HUES6 (cell line): ENCODE measurements around the gene ABLIM3.

Source experiments
- H3K27ac ChIP-seq: 2 replicates; pipeline ENCODE4 v1.7.0; 2013; ENCODE audit warnings: low read depth, mild to moderate bottlenecking, low read length, inconsistent platforms
- H3K27me3 ChIP-seq: 2 replicates; pipeline ENCODE4 v1.6.1; 2013; ENCODE audit warnings: low read length; ENCODE audit not compliant: control insufficient read depth, insufficient read depth
- H3K36me3 ChIP-seq: 2 replicates; pipeline ENCODE4 v1.6.1; 2013; ENCODE audit warnings: low read length; ENCODE audit not compliant: control insufficient read depth, insufficient read depth
- H3K4me1 ChIP-seq: 2 replicates; pipeline ENCODE4 v1.6.1; 2013; ENCODE audit warnings: low read length; ENCODE audit not compliant: control insufficient read depth, insufficient read depth
- H3K4me3 ChIP-seq: 2 replicates; pipeline ENCODE4 v1.5.1; 2013; ENCODE audit warnings: low read depth, low read length
- H3K9ac ChIP-seq: one replicate; pipeline ENCODE4 v1.6.1; 2013; ENCODE audit warnings: mild to moderate bottlenecking, low read length
- H3K9me3 ChIP-seq: 2 replicates; pipeline ENCODE4 v1.6.1; 2013; ENCODE audit warnings: low read depth, low read length; ENCODE audit not compliant: control insufficient read depth, insufficient read depth

The ABLIM3 gene

DNA sequence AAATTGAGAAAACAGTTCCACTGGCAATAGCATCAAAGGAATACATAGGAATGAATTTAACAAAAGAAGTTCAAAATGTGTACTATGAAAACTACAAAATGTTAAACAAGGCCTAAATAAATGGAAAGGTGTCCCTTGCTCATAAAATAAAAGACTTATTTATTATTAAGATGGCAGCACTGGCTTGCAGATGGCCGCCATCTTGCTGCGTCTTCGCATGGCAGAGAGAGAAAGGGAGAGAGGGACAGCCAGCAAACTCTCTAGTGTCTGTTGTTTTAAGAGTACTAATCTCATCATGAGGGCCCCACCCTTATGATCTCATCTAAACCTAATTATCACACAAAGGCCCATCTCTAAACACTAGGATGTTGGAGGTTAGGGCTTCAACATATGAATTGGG lies 47.1 kb downstream of the ABLIM3 start:
- no peaks in the 10 kb centered on the region for H3K9me3 ChIP-seq
- H3K4me3 ChIP-seq: no peak overlapping the region
- no peaks in the 10 kb centered on the region for H3K27me3 ChIP-seq
- no peak overlapping the region for H3K27ac ChIP-seq
- no peaks in the 10 kb centered on the region for H3K36me3 ChIP-seq
- H3K4me1 ChIP-seq: no peaks in the 10 kb centered on the region
- no peak overlapping the region for H3K9ac ChIP-seq

DNA sequence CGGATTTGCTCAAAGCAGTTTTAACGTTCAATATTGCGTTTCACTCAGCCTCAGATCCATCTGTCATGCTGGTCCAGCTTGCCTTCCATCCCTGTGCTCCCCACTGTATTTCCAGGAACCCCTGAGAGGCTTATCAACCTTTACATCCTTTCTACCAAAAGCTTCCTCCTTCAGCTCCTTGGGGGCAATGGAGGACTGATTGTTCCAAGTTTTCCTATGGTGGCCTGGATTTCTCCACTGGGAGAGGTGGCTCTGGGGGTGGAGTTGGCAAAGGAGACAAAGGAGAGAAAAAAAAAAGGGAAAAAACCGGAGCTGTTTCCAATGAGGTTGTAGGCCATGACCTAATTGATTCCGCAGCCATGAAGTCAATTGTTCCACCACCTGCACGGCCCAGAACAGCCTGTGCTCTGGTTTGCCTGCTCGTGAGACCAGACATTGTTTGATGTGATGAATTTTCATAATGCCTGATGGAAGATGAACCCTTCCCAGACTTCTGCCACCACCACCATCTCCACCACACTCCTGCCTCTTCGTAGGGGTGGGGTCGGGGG lies 54.1 kb downstream of the ABLIM3 start:
- Histone ChIP-seq H3K27me3 (no peaks in the 10 kb centered on the region), H3K4me3 (no peak overlapping the region), H3K36me3 (no peaks in the 10 kb centered on the region), H3K9ac (no peak overlapping the region), H3K9me3 (no peaks in the 10 kb centered on the region), H3K27ac (no peak overlapping the region), H3K4me1 (no peaks in the 10 kb centered on the region)

DNA sequence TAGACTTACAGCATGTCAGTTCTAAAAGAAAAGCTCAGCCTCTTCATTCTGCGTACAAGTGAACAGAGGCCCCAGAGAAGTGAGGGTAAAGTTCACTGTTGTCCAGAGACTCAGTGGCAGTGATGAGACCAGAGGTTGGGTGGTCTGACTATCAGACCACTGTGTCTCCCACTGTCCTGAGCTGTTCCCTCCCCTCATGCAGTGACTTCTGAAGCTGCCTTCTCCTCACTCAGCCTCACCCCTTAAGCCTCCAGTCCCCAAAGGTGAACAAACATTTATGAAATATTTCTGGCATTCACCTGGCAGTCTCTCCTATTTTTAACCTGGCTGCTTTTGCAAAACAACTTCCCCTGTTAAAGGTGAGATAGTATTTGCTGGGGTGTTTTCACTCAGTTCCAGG lies 54.7 kb downstream of the ABLIM3 start:
- no peak overlapping the region for H3K27ac ChIP-seq
- no peaks in the 10 kb centered on the region for H3K36me3 ChIP-seq
- no peak overlapping the region for H3K4me3 ChIP-seq
- H3K9ac ChIP-seq: no peak overlapping the region
- no peaks in the 10 kb centered on the region for H3K27me3 ChIP-seq
- no peaks in the 10 kb centered on the region for H3K9me3 ChIP-seq
- H3K4me1 ChIP-seq: no peaks in the 10 kb centered on the region

DNA sequence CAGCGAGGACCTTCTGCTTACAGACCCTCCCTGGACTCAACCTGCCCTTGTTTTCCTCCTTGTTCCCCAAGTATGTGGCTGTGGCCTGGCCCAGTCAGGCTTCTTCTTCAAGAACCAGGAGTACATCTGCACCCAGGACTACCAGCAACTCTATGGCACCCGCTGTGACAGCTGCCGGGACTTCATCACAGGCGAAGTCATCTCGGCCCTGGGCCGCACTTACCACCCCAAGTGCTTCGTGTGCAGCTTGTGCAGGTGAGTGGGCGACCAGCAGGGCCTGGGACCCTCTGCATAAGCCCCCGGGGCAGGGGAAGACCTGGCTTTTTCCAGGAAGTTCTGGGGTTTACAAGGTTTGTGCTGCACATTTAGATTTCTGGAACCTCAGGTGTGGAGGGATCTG lies 56.9 kb downstream of the ABLIM3 start:
- Histone ChIP-seq H3K36me3 (no peaks in the 10 kb centered on the region), H3K9ac (no peak overlapping the region), H3K9me3 (no peaks in the 10 kb centered on the region), H3K4me3 (no peak overlapping the region), H3K27ac (no peak overlapping the region), H3K27me3 (no peaks in the 10 kb centered on the region), H3K4me1 (no peaks in the 10 kb centered on the region)

DNA sequence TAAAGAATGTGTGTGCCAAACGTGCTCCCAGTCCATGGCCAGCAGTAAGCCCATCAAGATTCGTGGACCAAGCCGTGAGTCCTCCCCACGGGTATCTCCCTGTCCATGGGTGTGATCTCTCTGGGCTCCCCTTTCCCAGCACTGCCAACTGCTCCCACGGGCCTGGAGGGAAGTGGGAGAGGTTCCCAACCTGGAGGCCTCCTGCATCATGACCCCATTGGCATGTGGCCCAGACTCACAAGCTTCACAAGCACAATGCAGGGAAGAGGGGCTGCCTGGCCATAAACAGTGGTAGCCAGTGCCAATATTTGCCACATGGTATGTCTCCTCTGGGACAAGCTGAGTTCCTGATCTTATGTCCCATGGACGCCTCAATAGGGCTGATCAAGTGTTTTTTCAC lies 59.1 kb downstream of the ABLIM3 start:
- H3K9me3 ChIP-seq: no peaks in the 10 kb centered on the region
- H3K4me1 ChIP-seq: no peaks in the 10 kb centered on the region
- H3K36me3 ChIP-seq: no peaks in the 10 kb centered on the region
- no peak overlapping the region for H3K4me3 ChIP-seq
- no peak overlapping the region for H3K9ac ChIP-seq
- H3K27ac ChIP-seq: no peak overlapping the region
- H3K27me3 ChIP-seq: no peaks in the 10 kb centered on the region

DNA sequence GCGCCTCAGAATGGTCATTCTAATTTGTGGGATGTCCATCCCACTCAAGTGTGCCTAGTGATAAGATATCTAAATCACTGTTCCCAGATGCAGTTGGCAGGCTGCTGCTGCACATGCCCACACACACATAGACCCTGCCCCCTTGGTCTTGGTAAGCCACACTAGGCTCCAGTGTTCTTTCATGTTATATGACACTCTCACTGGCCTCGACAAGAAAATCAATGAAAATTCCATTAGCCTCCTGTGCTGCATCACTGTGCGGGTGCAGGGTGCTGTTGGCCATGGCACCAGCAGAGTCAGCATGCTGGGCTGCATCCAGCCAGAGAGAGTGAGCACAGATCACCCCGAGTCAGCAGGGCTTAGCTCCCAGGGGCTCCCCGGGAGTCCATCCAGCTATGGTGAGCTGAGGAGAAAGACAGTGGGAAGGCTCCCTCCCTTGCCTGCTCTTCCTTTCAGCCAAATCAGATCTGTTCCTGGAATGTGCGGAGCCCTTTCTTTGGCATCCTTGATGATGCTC lies 59.9 kb downstream of the ABLIM3 start:
- no peaks in the 10 kb centered on the region for H3K36me3 ChIP-seq
- H3K4me1 ChIP-seq: no peaks in the 10 kb centered on the region
- H3K4me3 ChIP-seq: no peak overlapping the region
- no peaks in the 10 kb centered on the region for H3K27me3 ChIP-seq
- H3K27ac ChIP-seq: no peak overlapping the region
- H3K9me3 ChIP-seq: no peaks in the 10 kb centered on the region
- H3K9ac ChIP-seq: no peak overlapping the region

DNA sequence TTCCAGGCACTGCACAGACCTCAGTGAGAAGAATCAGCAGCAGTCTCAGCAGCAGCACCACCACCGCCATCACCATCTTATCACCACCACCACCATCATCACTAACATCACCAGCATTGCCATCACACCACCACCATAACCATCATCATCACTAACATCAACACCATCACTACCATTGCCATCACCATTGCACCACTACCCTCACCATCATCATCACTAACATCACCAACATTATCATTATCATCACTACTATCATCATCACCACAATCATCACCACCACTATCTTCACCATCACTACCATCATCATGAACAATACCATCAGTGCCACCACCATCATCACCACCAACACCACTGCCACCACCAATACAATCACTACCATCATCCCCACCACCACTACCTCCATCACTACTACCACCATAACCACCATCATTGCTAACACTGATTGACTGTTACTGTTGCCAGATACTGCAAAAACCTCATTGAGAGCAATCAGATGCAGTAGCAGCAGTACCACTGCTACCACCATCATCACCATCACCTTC lies 61.7 kb downstream of the ABLIM3 start:
- Histone ChIP-seq H3K27me3 (no peaks in the 10 kb centered on the region), H3K9me3 (no peaks in the 10 kb centered on the region), H3K4me3 (no peak overlapping the region), H3K27ac (no peak overlapping the region), H3K4me1 (no peaks in the 10 kb centered on the region), H3K36me3 (no peaks in the 10 kb centered on the region), H3K9ac (no peak overlapping the region)

DNA sequence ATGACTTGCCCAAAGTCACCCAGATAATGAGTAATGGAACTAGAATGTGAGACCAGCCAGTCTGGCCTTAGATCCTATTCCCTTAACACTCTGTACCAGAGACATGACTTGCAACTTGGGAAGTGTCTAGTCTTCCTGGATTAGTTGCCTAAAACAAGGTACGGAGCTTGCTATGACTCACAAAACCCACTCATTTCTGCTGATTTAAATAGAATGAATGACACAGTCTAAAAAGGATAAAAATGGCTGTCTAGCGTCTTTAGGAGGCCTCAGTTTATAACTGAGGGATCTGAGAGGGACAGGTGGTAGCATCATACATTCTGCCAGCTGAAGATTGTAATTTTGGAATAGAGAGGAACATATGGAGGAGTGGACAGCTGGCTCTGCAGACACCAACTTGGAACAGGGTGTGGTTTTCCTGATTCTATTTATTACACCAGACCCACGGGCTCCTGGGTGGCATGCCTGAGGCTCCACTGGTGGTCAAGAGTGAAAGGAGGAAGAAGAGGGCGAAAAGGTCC lies 62.7 kb downstream of the ABLIM3 start:
- no peaks in the 10 kb centered on the region for H3K9me3 ChIP-seq
- H3K4me1 ChIP-seq: no peaks in the 10 kb centered on the region
- no peaks in the 10 kb centered on the region for H3K27me3 ChIP-seq
- no peak overlapping the region for H3K9ac ChIP-seq
- no peaks in the 10 kb centered on the region for H3K36me3 ChIP-seq
- no peak overlapping the region for H3K27ac ChIP-seq
- no peak overlapping the region for H3K4me3 ChIP-seq

DNA sequence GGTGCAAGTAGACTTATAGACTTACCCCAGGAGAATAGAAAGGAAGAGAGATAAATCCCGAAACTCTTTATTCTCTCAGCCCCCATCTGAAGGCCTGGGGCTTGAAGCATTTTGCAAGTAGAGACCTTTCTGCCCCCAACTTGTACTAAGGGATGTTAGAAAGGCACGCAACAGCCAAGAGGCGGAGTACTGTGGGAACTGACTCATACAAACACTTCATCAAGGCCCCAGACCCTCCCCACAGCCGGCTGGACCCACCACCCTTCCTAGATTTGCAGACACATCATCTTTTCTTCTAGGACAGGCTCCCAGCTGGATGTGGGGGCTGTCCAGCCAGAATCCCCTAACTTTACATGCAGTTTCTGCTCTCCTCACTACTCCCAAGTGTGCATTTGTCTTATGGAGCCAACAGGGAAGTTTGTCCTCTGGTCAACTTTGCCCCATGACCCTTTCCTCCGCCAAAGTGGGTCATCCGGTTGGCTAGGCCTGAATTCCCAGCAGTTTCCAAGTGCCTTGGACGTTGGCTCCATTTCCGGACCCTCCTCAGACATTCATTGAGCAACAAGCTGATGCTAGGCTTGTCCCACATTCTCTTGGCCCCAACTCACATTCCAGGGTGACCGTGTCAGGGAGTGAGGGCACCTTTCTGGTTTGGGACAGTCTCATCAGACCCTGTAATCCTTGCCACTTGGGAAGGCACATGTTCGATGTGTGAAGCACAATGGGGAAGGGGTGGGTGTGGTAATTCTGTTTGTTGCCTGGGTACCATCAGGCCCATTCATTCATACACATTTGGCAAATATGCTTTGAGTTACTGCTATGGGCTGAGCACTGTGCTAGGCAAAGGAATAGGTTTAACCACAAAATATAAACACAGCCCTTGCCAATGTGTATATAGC lies 64.6 kb downstream of the ABLIM3 start:
- Histone ChIP-seq H3K27me3 (no peaks in the 10 kb centered on the region), H3K4me1 (no peaks in the 10 kb centered on the region), H3K36me3 (no peaks in the 10 kb centered on the region), H3K9ac (no peak overlapping the region), H3K27ac (no peak overlapping the region), H3K4me3 (no peak overlapping the region), H3K9me3 (no peaks in the 10 kb centered on the region)

DNA sequence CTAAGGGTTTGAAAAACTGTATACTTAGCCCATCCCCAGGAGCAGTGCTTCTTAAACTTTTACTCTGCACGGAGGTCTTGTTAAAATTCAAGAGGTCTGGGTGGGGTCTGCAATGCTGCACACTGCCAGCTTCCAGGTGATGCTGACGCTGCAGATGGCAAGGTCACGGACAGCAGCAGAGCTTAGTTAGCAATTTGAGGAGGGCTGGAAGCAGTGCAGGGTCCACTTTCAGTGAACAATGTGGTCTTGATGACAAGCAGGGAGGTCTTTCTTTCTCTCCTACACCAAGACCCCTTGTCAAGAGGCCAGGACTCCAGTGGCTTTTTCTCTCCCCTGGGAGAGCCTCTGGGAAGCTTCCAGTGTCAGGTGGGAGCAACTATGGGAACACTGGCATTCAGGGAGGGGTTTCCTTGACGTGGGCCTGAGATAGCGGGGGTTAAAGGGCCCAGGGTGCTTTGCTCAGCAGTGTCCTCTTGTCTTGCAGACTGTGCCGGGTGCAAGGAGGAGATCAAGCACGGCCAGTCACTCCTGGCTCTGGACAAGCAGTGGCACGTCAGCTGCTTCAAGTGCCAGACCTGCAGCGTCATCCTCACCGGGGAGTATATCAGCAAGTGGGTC lies 65.3 kb downstream of the ABLIM3 start:
- H3K4me1 ChIP-seq: no peaks in the 10 kb centered on the region
- no peak overlapping the region for H3K4me3 ChIP-seq
- H3K9ac ChIP-seq: no peak overlapping the region
- H3K9me3 ChIP-seq: no peaks in the 10 kb centered on the region
- no peaks in the 10 kb centered on the region for H3K36me3 ChIP-seq
- no peak overlapping the region for H3K27ac ChIP-seq
- no peaks in the 10 kb centered on the region for H3K27me3 ChIP-seq

DNA sequence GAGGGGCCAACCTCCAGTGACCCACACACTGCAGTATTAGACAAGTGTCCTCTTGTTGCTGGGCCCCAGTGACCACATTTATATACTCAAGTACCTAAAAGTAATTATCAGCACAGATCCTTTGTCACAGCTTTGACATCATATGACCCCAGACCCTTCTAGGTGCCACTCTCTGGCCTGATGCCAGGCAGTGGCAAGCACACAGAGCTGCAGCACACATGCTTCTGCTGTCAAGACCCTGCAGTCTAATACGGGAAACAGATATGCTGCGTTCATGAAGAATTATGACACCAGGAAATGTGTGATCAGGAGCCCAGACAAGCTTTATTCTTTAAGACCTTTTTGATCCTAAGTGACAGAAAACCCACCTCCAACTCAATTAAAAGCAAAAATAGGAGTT lies 66.5 kb downstream of the ABLIM3 start:
- no peaks in the 10 kb centered on the region for H3K27me3 ChIP-seq
- H3K9me3 ChIP-seq: no peaks in the 10 kb centered on the region
- no peaks in the 10 kb centered on the region for H3K4me1 ChIP-seq
- no peak overlapping the region for H3K27ac ChIP-seq
- no peaks in the 10 kb centered on the region for H3K36me3 ChIP-seq
- H3K4me3 ChIP-seq: no peak overlapping the region
- no peak overlapping the region for H3K9ac ChIP-seq
